GM12878 (cell line): ENCODE data around the gene ADGB. TPM values are rescaled to one million over a fixed set of nuclear protein-coding genes. Genes with fewer than 3 reads are reported as not detected.

Experiments used
- ATAC-seq: fragments of 200-7000 bp; cut with Tn5 transposase; 3 replicates; pipeline ENCODE4 v1.9.1; 2020; ENCODE audit warnings: mild to moderate bottlenecking, moderate library complexity
- BruUV-seq: library from RNA; stranded (reverse); fragments of 400-500 nt; replicated peaks from 2 replicates; lab custom pipeline; 2021; lab: Mats Ljungman, UMichigan
- CTCF ChIA-PET: fragments of 300-600 bp; sonication (Branson Sonifier 250); formaldehyde crosslinking; extraction: SDS; loops from one replicate; lab custom pipeline; 2021; ENCODE audit warnings: inconsistent platforms; lab: Yijun Ruan, JAX
- POLR2A ChIA-PET: fragments of 350-600 bp; formaldehyde crosslinking; extraction: SDS; loops from one replicate; lab custom pipeline; 2021; ENCODE audit warnings: inconsistent platforms; lab: Charles Lee
- RAD21 ChIA-PET: fragments of 300-600 bp; sonication (Branson Sonifier 250); formaldehyde crosslinking; loops from one replicate; lab custom pipeline; 2023; ENCODE audit warnings: antibody characterized with exemption; ENCODE audit not compliant: unreplicated experiment; lab: Charles Lee
- SMC1A ChIA-PET: fragments of 300-600 bp; sonication (Branson Sonifier 250); formaldehyde crosslinking; loops from one replicate; lab custom pipeline; 2023; ENCODE audit not compliant: unreplicated experiment, uncharacterized antibody; lab: Charles Lee
- DNase-seq: peaks from one replicate; pipeline ENCODE4 v3.0.0-alpha.2; 2011; ENCODE audit warnings: low read depth, low spot score
- FAIRE-seq: peaks from 3 replicates; lab custom pipeline; 2011; peaks lifted over from hg19 to GRCh38; lab: Jason Lieb, UNC
- H2AFZ ChIP-seq: 2 replicates; pipeline ENCODE4 v1.6.0; 2011; ENCODE audit warnings: low read depth, low read length, control low read depth; ENCODE audit not compliant: control insufficient read depth
- H3K27ac ChIP-seq: 2 replicates; pipeline ENCODE4 v1.5.1; 2011; ENCODE audit warnings: control low read depth; ENCODE audit not compliant: control insufficient read depth, insufficient read depth
- H3K27me3 ChIP-seq, 2 experiments: replicated peaks in 1 of 2; 2 replicates each; pipeline versions ENCODE4 v1.6.0 to v1.6.1; 2011; ENCODE audit warnings: low read length in 1 of 2; ENCODE audit not compliant: control insufficient read depth in 2 of 2, insufficient read depth in 2 of 2
- H3K36me3 ChIP-seq, 2 experiments: 2 replicates each; pipeline ENCODE4 v1.5.1; 2011; ENCODE audit warnings: low read length in 1 of 2; ENCODE audit not compliant: control insufficient read depth in 2 of 2, insufficient read depth in 2 of 2
- H3K4me1 ChIP-seq: 2 replicates; pipeline ENCODE4 v1.6.1; 2011; ENCODE audit warnings: mild to moderate bottlenecking, low read length, moderate library complexity, mixed read lengths; ENCODE audit not compliant: control insufficient read depth, insufficient read depth
- H3K4me2 ChIP-seq: 2 replicates; pipeline ENCODE4 v1.6.0; 2011; ENCODE audit warnings: control low read depth; ENCODE audit not compliant: control insufficient read depth, insufficient read depth
- H3K4me3 ChIP-seq: fragments of 200-600 bp; sonication (generic); 2 replicates; pipeline ENCODE4 v1.5.1; 2016
- H3K79me2 ChIP-seq: 2 replicates; pipeline ENCODE4 v1.6.0; 2011; ENCODE audit warnings: low read length; ENCODE audit not compliant: control insufficient read depth, insufficient read depth
- H3K9ac ChIP-seq: 2 replicates; pipeline ENCODE4 v1.8.0; 2011; ENCODE audit warnings: low read length, control low read depth, mixed read lengths; ENCODE audit not compliant: control insufficient read depth, insufficient read depth
- H3K9me3 ChIP-seq: replicated peaks from 3 replicates; pipeline ENCODE4 v1.5.1; 2011; ENCODE audit warnings: mild to moderate bottlenecking, low read length; ENCODE audit not compliant: control insufficient read depth, insufficient read depth
- H4K20me1 ChIP-seq: 2 replicates; pipeline ENCODE4 v1.6.0; 2011; ENCODE audit not compliant: control insufficient read depth, insufficient read depth
- ATF3 ChIP-seq: IDR thresholded peaks from 2 replicates; pipeline ENCODE4 v1.6.1; 2011; ENCODE audit warnings: low read depth, mild to moderate bottlenecking, low read length, moderate library complexity, borderline replicate concordance; ENCODE audit errors: extremely low read depth
- E4F1 ChIP-seq: fragments of 450-650 bp; IDR thresholded peaks from 2 replicates; pipeline ENCODE4 v1.6.1; 2018; ENCODE audit warnings: borderline replicate concordance, mild to moderate bottlenecking; ENCODE audit not compliant: partially characterized antibody
- RBBP5 ChIP-seq: fragments of 200-600 bp; sonication (generic); conservative IDR thresholded peaks from 2 replicates; pipeline ENCODE4 v1.6.1; 2016
- SMAD1 ChIP-seq: fragments of 450-650 bp; IDR thresholded peaks from 2 replicates; pipeline ENCODE4 v1.6.1; 2018; ENCODE audit warnings: mild to moderate bottlenecking, low read depth; ENCODE audit not compliant: partially characterized antibody
- TCF12 ChIP-seq: IDR thresholded peaks from 2 replicates; pipeline ENCODE4 v1.6.1; 2011; ENCODE audit warnings: low read depth, mild to moderate bottlenecking, low read length
- ZBED1 ChIP-seq: IDR thresholded peaks from 2 replicates; pipeline ENCODE4 v1.6.1; 2016; ENCODE audit warnings: borderline replicate concordance
- ZBTB40 ChIP-seq: fragments of 450-650 bp; IDR thresholded peaks from 2 replicates; pipeline ENCODE4 v1.6.1; 2016; ENCODE audit warnings: mild to moderate bottlenecking, moderate library complexity, borderline replicate concordance
- WGBS: methylation state at CpG from one replicate; pipeline ENCODE4 v1.1.6; 2016; ENCODE audit warnings: low lambda C conversion rate; ENCODE audit not compliant: insufficient replicate concordance, insufficient coverage; ENCODE audit errors: missing lambda C conversion rate; 5-methylcytosine and 5-hydroxymethylcytosine counted together
- in situ Hi-C: fragments of 300-500 bp; cut with MboI; formaldehyde crosslinking; loops from 9 replicates; pipeline ENCODE4 v1.14.3; 2018; ENCODE audit warnings: mixed read lengths
- intact Hi-C: fragments of 100-400 bp; cut with micrococcal nuclease; formaldehyde crosslinking; loops from one replicate; pipeline ENCODE4 v1.14.2; 2022; ENCODE audit not compliant: unreplicated experiment
- polyA plus RNA-seq, 11 experiments: library from polyadenylated mRNA; depleted of rRNA in 4 of 11; unstranded in 6 of 11; stranded (reverse) in 5 of 11; fragments of >200 nt; fragmentation: Nextera tagmentation in 4 of 11; fragmentation: Illumina TruSeq in 1 of 11; extraction: Ambion mirVana in 4 of 11; extraction: Trizol in 1 of 11; gene quantifications; 1 replicate in 1 of 11; 2 replicates in 10 of 11; pipeline versions ENCODE4 v1.2.1 to v1.2.3, GENCODE V29; 2011 to 2016; ENCODE audit warnings: inconsistent platforms in 2 of 11, missing spikeins in 2 of 11, low read depth in 1 of 11
- total RNA-seq, 4 experiments: library from RNA; depleted of rRNA in 3 of 4; stranded (reverse); fragments of >200 nt in 3 of 4; fragmentation: Illumina TruSeq in 1 of 4; extraction: Trizol in 1 of 4; gene quantifications; 2 replicates each; pipeline versions ENCODE4 v1.2.1 to v1.2.3, GENCODE V29; 2013 to 2021

Gene ADGB
- total and polyA plus RNA-seq, 10 of the 15 experiments (the other 5 are each of a cell fraction or from before 2014, with no cell fraction given): not detected

- no peaks in the 10 kb centered on the region for H3K9me3 ChIP-seq
- no peak for TF ChIP-seq ATF3
- no peak for TF ChIP-seq ZBED1
- TF ChIP-seq E4F1: no peak
- no peak for TF ChIP-seq SMAD1
- no peak overlapping the region for H2AFZ ChIP-seq
- ChIA-PET CTCF (no interaction called here), RAD21 (no interaction called here), POLR2A (no interaction called here), SMC1A (no interaction called here)
- no peaks in the 10 kb centered on the region for H3K79me2 ChIP-seq
- FAIRE-seq (no peak), ATAC-seq (no peak), DNase-seq (no peak)
- WGBS: 0% methylated on average over 2 of the region's 2 CpGs
- H3K4me3 ChIP-seq: no peak overlapping the region
- no peak overlapping the region for H3K27ac ChIP-seq
- no peak overlapping the region for H3K9ac ChIP-seq
- no peak overlapping the region for H3K4me2 ChIP-seq
- no TSS peak for BruUV-seq
- H3K27me3 ChIP-seq: no peaks in the 10 kb centered on the region
- intact Hi-C loops (no loop called here), in situ Hi-C loops (no loop called here)
- H3K4me1 ChIP-seq: no peaks in the 10 kb centered on the region
- no peaks in the 10 kb centered on the region for H4K20me1 ChIP-seq
- no peaks in the 10 kb centered on the region for H3K36me3 ChIP-seq
Observed at GRCh38 chr6:146634022-146634421, 35.2 kb downstream of the ADGB start.

GRCh38 chr6:146635165-146635564, 36.4 kb downstream of the ADGB start:
- ATAC-seq (no peak), FAIRE-seq (no peak), DNase-seq (no peak)
- Histone ChIP-seq H3K27ac (no peak overlapping the region), H3K9ac (no peak overlapping the region), H4K20me1 (no peaks in the 10 kb centered on the region), H3K4me2 (no peak overlapping the region), H2AFZ (no peak overlapping the region), H3K4me3 (no peak overlapping the region), H3K9me3 (no peaks in the 10 kb centered on the region), H3K27me3 (no peaks in the 10 kb centered on the region), H3K79me2 (no peaks in the 10 kb centered on the region), H3K4me1 (no peaks in the 10 kb centered on the region), H3K36me3 (no peaks in the 10 kb centered on the region)
- no peak for TF ChIP-seq RBBP5
- TF ChIP-seq ZBTB40: no peak
- no peak for TF ChIP-seq SMAD1
- TF ChIP-seq TCF12: no peak
- in situ Hi-C loops (no loop called here), intact Hi-C loops (no loop called here)
- SMC1A ChIA-PET: no interaction called here
- POLR2A ChIA-PET: no interaction called here
- RAD21 ChIA-PET: no interaction called here
- no TSS peak for BruUV-seq
- CTCF ChIA-PET: no interaction called here
